Skin epidermis (tissue), 12 donors: ENCODE results near the gene SCFD2.
"Not testable (repeated sequence)": the region's sequence is repeated elsewhere in the genome, so short reads cannot be mapped to it uniquely, and the experiment has no call there.

Source experiments
- H3K27ac ChIP-seq, 21 experiments: fragments of 200-600 bp; sonication (generic) in 11 of 21; one replicate each; pipeline ENCODE4 v1.5.0; 2020; ENCODE audit warnings: mild to moderate bottlenecking in 3 of 21, inconsistent platforms in 2 of 21, moderate library complexity in 2 of 21
- H3K4me3 ChIP-seq, 7 experiments: fragments of 200-600 bp; sonication (generic) in 2 of 7; one replicate each; pipeline ENCODE4 v1.5.0; 2020; ENCODE audit warnings: inconsistent platforms in 2 of 7, mild to moderate bottlenecking in 2 of 7, moderate library complexity in 1 of 7

The SCFD2 gene

GRCh38 chr4:53007024-53007423 is 358.8 kb downstream of the SCFD2 start:
- Histone ChIP-seq H3K27ac (no peak overlapping the region), H3K4me3 (no peak overlapping the region)

- no peak overlapping the region for H3K4me3 ChIP-seq
- H3K27ac ChIP-seq: no peak overlapping the region
These were observed 360.1 kb downstream of the SCFD2 start for GRCh38 chr4:53005808-53006207.

- Histone ChIP-seq H3K4me3 (no peak overlapping the region), H3K27ac (no peak overlapping the region)
These were observed 360.7 kb downstream of the SCFD2 start for GRCh38 chr4:53005149-53005546.

GRCh38 chr4:53004497-53005148 is 361.2 kb downstream of the SCFD2 start:
- H3K27ac ChIP-seq: no peak overlapping the region
- H3K4me3 ChIP-seq: no peak overlapping the region

- no peak overlapping the region for H3K27ac ChIP-seq
- no peak overlapping the region for H3K4me3 ChIP-seq
These were observed 361.9 kb downstream of the SCFD2 start for GRCh38 chr4:53003959-53004358.

- Histone ChIP-seq H3K4me3 (no peak overlapping the region), H3K27ac (no peak overlapping the region)
These were observed 365.3 kb downstream of the SCFD2 start for GRCh38 chr4:53000560-53000959.

GRCh38 chr4:52999626-53000025 is 366.2 kb downstream of the SCFD2 start:
- no peak overlapping the region for H3K27ac ChIP-seq

GRCh38 chr4:52998413-52998812 is 367.4 kb downstream of the SCFD2 start:
- Histone ChIP-seq H3K27ac (no peak overlapping the region), H3K4me3 (no peak overlapping the region)

More at GRCh38 chr4:52999626-53000025, 366.2 kb downstream of the SCFD2 start:
- H3K4me3 ChIP-seq: no peak overlapping the region

- Histone ChIP-seq H3K27ac (peak overlapping the region in 12 of 21 experiments; percentile 0 to 71 (median 36)), H3K4me3 (no peak overlapping the region)
These were observed 368.8 kb downstream of the SCFD2 start for GRCh38 chr4:52997132-52997416.

- Histone ChIP-seq H3K27ac (peak overlapping the region in 12 of 21 experiments; percentile 0 to 71 (median 39)), H3K4me3 (no peak overlapping the region)
These were observed 369.4 kb downstream of the SCFD2 start for GRCh38 chr4:52996261-52997131.

GRCh38 chr4:52995360-52996030 is 370.4 kb downstream of the SCFD2 start:
- Histone ChIP-seq H3K27ac (peak overlapping the region in 8 of 21 experiments; percentile 8 to 69 (median 26)), H3K4me3 (no peak overlapping the region)

- H3K27ac ChIP-seq: no peak overlapping the region
These were observed 371.3 kb downstream of the SCFD2 start for GRCh38 chr4:52994567-52994966.

GRCh38 chr4:52993771-52994170 is 372.1 kb downstream of the SCFD2 start:
- Histone ChIP-seq H3K4me3 (no peak overlapping the region), H3K27ac (no peak overlapping the region)

More at GRCh38 chr4:52994567-52994966, 371.3 kb downstream of the SCFD2 start:
- H3K4me3 ChIP-seq: no peak overlapping the region

- not testable (repeated sequence) for H3K4me3 ChIP-seq, H3K27ac ChIP-seq
These were observed 373.3 kb downstream of the SCFD2 start for GRCh38 chr4:52992551-52992950.

- H3K4me3 ChIP-seq: no peak overlapping the region
These were observed 374.4 kb downstream of the SCFD2 start for GRCh38 chr4:52991472-52991871.

GRCh38 chr4:52990706-52991105 is 375.2 kb downstream of the SCFD2 start:
- Histone ChIP-seq H3K27ac (no peak overlapping the region), H3K4me3 (no peak overlapping the region)

More at GRCh38 chr4:52991472-52991871, 374.4 kb downstream of the SCFD2 start:
- H3K27ac ChIP-seq: no peak overlapping the region

- H3K27ac ChIP-seq: no peak overlapping the region
- no peak overlapping the region for H3K4me3 ChIP-seq
These were observed 376.0 kb downstream of the SCFD2 start for GRCh38 chr4:52989865-52990264.

- Histone ChIP-seq H3K4me3 (no peak overlapping the region), H3K27ac (no peak overlapping the region)
These were observed 378.3 kb downstream of the SCFD2 start for GRCh38 chr4:52987392-52988056.

- Histone ChIP-seq H3K27ac (peak overlapping the region in 3 of 21 experiments; percentile 13 to 41 (median 22)), H3K4me3 (no peak overlapping the region)
These were observed 381.4 kb downstream of the SCFD2 start for GRCh38 chr4:52984462-52984881.
